ENCODE results near the gene ARFGAP1. TPM values are rescaled to one million over a fixed set of nuclear protein-coding genes. Genes with fewer than 3 reads are reported as not detected.

Gene ARFGAP1
- total RNA-seq, 1 donor from 2014 or later, result 67.0 TPM

DNA sequence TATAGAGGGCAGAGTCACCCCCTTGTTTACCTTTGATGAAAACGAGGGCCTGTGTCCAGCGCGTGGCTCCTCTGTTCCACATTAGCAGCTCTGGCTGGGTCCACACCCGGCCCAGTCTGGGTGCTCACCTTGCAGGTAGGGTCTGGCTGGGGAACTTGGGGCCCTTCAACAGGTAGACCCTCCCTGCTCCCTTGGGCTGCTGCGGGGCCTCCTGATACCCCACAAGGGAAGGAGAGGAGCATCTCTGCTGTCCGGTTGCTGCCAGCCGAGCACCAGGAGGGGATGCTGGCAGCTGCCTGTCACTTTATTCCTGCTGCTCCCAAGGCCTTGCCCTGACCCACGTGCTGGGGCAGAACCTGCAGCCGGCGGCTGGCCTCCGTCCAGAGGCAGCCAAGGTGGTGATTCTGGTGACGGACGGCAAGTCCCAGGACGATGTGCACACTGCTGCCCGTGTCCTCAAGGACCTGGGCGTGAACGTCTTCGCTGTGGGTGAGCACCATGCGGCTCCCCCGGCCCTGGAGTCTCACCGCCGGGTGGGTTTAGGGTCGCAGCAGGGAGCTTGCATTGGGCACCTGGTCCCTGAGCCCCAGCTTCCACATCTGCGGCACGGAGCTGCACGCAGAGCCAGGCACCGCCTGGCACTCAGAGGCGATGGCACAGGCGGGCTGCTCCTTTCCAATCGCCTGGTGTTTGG is 35.8 kb downstream of the ARFGAP1 start:
- no peak for ATAC-seq
- intact Hi-C loops (cut with DNase I), result loop anchor here (5.0 kb wide), 1 partner anchor 69 kb away; no protein-coding TSS in a partner anchor
- H3K27me3 ChIP-seq, result peaks cover 41% of the 10 kb centered on the region
- no peaks in the 10 kb centered on the region for H3K4me1 ChIP-seq
- H3K36me3 ChIP-seq, result no peaks in the 10 kb centered on the region
- no peak overlapping the region for H3K27ac ChIP-seq
- TF ChIP-seq, protein P1, sequence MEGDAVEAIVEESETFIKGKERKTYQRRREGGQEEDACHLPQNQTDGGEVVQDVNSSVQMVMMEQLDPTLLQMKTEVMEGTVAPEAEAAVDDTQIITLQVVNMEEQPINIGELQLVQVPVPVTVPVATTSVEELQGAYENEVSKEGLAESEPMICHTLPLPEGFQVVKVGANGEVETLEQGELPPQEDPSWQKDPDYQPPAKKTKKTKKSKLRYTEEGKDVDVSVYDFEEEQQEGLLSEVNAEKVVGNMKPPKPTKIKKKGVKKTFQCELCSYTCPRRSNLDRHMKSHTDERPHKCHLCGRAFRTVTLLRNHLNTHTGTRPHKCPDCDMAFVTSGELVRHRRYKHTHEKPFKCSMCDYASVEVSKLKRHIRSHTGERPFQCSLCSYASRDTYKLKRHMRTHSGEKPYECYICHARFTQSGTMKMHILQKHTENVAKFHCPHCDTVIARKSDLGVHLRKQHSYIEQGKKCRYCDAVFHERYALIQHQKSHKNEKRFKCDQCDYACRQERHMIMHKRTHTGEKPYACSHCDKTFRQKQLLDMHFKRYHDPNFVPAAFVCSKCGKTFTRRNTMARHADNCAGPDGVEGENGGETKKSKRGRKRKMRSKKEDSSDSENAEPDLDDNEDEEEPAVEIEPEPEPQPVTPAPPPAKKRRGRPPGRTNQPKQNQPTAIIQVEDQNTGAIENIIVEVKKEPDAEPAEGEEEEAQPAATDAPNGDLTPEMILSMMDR (IDR thresholded peaks at IDR 0.05), result no peak
- H3K4me3 ChIP-seq, result no peak overlapping the region
- no peak for DNase-seq
- H3K9me3 ChIP-seq, result no peaks in the 10 kb centered on the region

DNA sequence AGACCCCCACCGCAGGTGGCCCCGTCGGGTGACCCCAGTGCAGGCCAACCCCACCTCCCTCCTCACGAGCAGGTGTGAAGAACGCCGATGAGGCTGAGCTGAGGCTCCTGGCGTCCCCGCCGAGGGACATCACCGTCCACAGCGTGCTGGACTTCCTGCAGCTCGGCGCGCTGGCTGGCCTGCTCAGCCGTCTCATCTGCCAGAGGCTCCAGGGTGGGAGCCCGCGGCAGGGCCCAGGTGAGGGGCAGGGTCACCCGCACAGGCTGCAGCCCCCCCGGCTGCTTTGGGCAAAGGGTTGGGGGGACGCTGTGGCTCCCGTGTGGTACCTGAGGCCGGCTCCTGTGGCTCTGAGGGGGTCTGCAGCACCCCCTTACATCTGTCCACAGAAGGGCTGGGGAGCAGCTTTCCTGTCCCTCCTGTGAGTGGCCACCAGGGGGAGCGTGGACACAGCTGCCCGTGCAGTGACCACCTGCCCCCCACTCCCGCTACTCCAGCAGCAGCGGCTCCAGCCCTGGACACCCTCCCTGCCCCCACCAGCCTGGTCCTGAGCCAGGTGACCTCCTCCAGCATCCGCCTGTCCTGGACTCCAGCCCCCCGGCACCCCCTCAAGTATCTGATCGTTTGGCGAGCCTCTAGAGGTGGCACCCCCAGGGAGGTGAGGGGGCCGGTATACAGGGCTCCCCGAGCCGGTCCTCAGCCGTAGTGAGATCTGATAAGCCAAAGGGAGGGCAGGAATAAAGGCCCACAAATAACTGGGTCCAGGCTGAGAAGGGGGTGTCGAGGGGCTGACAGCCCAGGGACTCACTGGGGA is 36.9 kb downstream of the ARFGAP1 start:
- intact Hi-C loops (cut with DNase I), result loop anchor here (5.0 kb wide), 1 partner anchor 68 kb away; no protein-coding TSS in a partner anchor
- H3K9me3 ChIP-seq, result no peaks in the 10 kb centered on the region
- no peak overlapping the region for H3K4me3 ChIP-seq
- no peak overlapping the region for H3K27ac ChIP-seq
- peak; percentile 43 for ATAC-seq
- TF ChIP-seq, protein P1 (IDR thresholded peaks at IDR 0.05), result peak; percentile 82
- peaks cover 43% of the 10 kb centered on the region for H3K27me3 ChIP-seq
- no peaks in the 10 kb centered on the region for H3K4me1 ChIP-seq
- no peak for DNase-seq
- H3K36me3 ChIP-seq, result no peaks in the 10 kb centered on the region

DNA sequence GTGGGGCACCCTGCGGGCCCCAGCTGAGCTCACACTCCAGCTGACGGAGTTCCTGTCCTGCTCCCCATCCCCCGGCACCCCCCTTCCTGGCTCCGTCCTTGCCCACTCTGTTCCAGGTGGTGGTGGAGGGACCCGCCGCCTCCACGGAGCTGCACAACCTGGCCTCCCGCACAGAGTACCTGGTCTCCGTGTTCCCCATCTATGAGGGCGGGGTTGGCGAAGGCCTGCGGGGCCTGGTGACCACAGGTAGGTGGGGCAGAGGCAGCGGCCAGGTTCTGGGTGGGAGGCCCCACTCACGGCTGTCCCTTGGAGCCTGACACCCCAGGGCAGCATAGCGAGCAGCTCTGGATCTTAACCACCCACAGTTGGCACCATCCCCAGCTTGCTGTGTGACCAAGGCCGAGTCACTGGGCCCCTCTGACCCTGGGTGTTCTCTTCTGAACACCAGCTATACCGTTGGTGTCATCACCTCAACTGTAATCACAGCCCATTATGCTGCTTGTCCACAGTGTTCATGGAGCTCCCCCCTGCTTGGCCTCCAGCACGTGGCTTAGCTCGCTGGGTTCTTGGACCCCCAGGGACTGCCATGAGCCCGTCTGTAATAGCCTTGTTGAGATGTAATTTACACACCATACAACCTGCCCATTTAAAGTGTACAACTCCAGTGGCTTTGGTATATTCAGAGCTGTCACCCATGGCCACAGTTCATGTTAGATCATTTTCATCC is 37.8 kb downstream of the ARFGAP1 start:
- H3K27ac ChIP-seq, result no peak overlapping the region

DNA sequence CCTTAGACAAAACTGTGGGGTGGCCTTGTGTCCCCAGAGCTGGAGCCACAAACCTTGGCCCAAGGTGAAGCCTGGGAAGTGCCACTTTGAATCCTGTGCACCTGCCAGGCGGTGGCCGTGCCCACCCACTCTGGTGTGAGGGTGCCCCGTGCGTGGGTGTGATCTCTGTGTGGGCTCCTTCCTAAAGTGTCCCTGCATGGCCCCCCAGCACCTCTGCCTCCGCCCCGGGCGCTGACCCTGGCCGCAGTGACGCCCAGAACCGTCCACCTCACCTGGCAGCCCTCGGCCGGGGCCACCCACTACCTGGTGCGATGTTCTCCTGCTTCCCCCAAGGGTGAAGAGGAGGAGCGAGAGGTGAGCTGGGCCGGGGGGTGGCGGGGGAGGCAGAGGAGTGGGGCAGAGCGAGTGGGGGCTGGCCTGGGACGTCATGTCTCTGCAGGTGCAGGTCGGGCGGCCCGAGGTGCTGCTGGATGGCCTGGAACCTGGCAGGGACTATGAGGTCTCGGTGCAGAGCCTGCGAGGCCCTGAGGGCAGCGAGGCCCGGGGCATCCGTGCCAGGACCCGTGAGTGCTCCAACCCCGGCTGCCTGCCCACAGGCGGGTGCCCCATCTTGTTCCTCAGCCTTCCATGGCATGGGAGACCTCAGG is 38.7 kb downstream of the ARFGAP1 start:
- Histone ChIP-seq H3K27ac (no peak overlapping the region), H3K9me3 (no peaks in the 10 kb centered on the region), H3K27me3 (peaks cover 41% of the 10 kb centered on the region), H3K4me3 (no peak overlapping the region), H3K4me1 (no peaks in the 10 kb centered on the region), H3K36me3 (no peaks in the 10 kb centered on the region)
- TF ChIP-seq, protein P1 (IDR thresholded peaks at IDR 0.05), result no peak
- intact Hi-C loops (cut with DNase I), result no loop called here
- ATAC-seq (no peak), DNase-seq (no peak)

More for the DNA sequence above, 37.8 kb downstream of the ARFGAP1 start:
- TF ChIP-seq, protein P1 (IDR thresholded peaks at IDR 0.05), result no peak
- peaks cover 46% of the 10 kb centered on the region for H3K27me3 ChIP-seq
- intact Hi-C loops (cut with DNase I), result no loop called here
- no peaks in the 10 kb centered on the region for H3K4me1 ChIP-seq
- DNase-seq, result no peak
- ATAC-seq, result no peak
- H3K36me3 ChIP-seq, result no peaks in the 10 kb centered on the region
- H3K4me3 ChIP-seq, result no peak overlapping the region
- H3K9me3 ChIP-seq, result no peaks in the 10 kb centered on the region

DNA sequence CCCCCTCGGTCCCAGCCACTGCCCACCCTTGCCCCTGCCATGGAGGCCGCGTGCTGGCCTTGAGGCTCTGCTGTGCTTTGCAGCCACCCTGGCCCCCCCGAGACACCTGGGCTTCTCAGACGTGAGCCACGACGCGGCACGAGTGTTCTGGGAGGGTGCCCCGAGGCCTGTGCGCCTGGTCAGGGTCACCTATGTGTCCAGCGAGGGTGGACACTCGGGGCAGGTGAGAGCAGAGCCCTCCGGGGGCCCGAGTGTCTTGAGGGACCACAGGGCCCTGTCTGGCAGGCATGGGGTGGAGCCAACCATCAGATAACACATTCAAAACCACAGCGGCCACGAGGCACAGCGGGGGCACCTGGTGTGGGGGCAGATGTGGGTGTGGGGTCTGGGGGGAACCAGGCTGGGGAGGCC is 39.2 kb downstream of the ARFGAP1 start:
- DNase-seq (no peak), ATAC-seq (no peak)
- Histone ChIP-seq H3K27ac (no peak overlapping the region), H3K9me3 (no peaks in the 10 kb centered on the region), H3K27me3 (peaks cover 35% of the 10 kb centered on the region), H3K36me3 (no peaks in the 10 kb centered on the region), H3K4me1 (no peaks in the 10 kb centered on the region), H3K4me3 (no peak overlapping the region)
- TF ChIP-seq, protein P1 (IDR thresholded peaks at IDR 0.05), result no peak
- intact Hi-C loops (cut with DNase I), result no loop called here
